Endothelial cell of umbilical vein (primary cell): ENCODE data around the gene PSMB4.

Experiments
- EZH2 ChIP-seq: IDR thresholded peaks from 2 replicates; pipeline ENCODE4 v1.6.1; 2012; ENCODE audit warnings: borderline replicate concordance, low read depth, mild to moderate bottlenecking, moderate library complexity, low read length, inconsistent platforms; ENCODE audit not compliant: severe bottlenecking
- JUN ChIP-seq: IDR thresholded peaks from 2 replicates; pipeline ENCODE4 v1.6.1; 2011; ENCODE audit warnings: borderline replicate concordance, low read depth; ENCODE audit not compliant: insufficient read length, insufficient read depth
- TF ChIP-seq, protein P1 (sequence below), 2 donors: IDR thresholded peaks; 1 replicate in 1 of 2; 2 replicates in 1 of 2; pipeline ENCODE4 v1.5.1; 2011; ENCODE audit warnings: low read length in 2 of 2, mild to moderate bottlenecking in 2 of 2, moderate library complexity in 2 of 2, control low read depth in 1 of 2, inconsistent platforms in 1 of 2, low read depth in 1 of 2; ENCODE audit not compliant: insufficient read depth in 1 of 2; ENCODE audit errors: extremely low read depth in 1 of 2

DNA sequence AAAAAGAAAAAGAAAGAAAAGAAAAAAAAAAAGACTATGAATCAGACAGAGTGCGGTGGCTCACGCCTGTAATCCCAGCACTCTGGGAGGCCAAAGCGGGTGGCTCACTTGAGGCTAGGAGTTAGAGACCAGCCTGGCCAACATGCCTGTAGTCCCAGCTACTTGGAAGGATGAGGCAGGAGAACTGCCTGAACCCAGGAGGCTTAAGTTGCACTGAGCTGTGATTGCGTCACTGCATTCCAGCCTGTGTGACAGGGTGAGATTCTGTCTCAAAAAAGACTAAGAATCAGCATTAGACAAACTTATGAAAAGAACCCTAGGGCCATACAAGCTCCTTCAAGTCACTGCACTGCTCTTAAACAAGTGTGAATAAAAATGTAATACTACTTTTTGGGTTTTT lies 16.9 kb downstream of the PSMB4 start:
- TF ChIP-seq, protein P1, sequence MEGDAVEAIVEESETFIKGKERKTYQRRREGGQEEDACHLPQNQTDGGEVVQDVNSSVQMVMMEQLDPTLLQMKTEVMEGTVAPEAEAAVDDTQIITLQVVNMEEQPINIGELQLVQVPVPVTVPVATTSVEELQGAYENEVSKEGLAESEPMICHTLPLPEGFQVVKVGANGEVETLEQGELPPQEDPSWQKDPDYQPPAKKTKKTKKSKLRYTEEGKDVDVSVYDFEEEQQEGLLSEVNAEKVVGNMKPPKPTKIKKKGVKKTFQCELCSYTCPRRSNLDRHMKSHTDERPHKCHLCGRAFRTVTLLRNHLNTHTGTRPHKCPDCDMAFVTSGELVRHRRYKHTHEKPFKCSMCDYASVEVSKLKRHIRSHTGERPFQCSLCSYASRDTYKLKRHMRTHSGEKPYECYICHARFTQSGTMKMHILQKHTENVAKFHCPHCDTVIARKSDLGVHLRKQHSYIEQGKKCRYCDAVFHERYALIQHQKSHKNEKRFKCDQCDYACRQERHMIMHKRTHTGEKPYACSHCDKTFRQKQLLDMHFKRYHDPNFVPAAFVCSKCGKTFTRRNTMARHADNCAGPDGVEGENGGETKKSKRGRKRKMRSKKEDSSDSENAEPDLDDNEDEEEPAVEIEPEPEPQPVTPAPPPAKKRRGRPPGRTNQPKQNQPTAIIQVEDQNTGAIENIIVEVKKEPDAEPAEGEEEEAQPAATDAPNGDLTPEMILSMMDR (IDR thresholded peaks at IDR 0.05; ENCODE audit: extremely low read depth in 1 of 2, insufficient read depth in 1 of 2, low read depth in 1 of 2, low read length in 2 of 2), result no peak
- no peak for TF ChIP-seq JUN
- no peak for TF ChIP-seq EZH2
